ENCODE measurements around the gene PLTP.
"Not testable (repeated sequence)": the region's sequence is repeated elsewhere in the genome, so short reads cannot be mapped to it uniquely, and the experiment has no call there.

Gene PLTP

DNA sequence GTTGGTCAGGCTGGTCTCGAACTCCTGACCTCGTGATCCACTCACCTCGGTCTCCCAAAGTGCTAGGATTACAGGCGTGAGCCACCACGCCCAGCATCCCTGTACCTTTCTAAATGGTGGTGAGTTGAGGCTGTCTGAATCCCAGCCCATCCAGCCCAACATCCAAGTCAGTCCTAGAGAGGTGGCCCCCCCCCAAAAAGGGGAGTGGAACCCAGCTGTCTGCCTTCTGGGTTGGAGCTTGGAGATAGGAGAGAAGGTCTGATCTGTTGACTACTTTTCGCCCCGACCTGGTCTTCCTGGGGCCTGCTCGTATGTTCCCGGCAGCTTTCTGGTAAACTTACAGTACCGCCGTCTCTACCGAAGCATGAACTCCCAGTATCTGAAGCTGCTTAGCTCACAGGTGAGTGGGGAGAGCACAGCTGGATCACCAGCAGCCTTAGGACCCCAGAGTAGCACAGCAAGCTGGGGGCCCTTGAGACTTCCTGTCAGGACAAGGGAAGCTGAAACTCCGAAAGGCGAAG, 15.3 kb downstream of the PLTP start:
- DNase-seq, result no peak

DNA sequence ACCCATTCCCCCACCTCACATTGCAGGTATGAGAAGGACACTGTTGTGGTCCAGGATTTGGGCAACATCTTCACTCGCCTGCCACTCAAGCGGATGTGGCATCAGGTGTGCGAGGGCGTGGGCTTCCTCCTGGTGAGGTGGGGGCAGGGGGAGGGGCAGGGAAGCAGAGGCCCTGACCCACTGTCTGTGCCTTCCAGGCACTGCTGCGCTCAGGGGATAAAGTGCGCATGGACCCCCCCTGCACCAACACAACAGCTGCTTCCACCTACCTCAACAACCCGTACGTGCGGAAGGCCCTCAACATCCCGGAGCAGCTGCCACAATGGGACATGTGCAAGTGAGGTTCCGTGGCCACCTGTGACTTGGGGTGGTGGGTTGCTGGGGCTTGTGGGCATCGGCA, 17.2 kb downstream of the PLTP start:
- DNase-seq, result no peak

GRCh38 chr20:45893831-45894230, 18.1 kb downstream of the PLTP start:
- no peak for DNase-seq

- peak in 1 of 2 donors; percentile 13 for DNase-seq
Measured at GRCh38 chr20:45892828-45893500, 19.0 kb downstream of the PLTP start.

- no peak for DNase-seq
Measured at GRCh38 chr20:45892049-45892825, 19.7 kb downstream of the PLTP start.

DNA sequence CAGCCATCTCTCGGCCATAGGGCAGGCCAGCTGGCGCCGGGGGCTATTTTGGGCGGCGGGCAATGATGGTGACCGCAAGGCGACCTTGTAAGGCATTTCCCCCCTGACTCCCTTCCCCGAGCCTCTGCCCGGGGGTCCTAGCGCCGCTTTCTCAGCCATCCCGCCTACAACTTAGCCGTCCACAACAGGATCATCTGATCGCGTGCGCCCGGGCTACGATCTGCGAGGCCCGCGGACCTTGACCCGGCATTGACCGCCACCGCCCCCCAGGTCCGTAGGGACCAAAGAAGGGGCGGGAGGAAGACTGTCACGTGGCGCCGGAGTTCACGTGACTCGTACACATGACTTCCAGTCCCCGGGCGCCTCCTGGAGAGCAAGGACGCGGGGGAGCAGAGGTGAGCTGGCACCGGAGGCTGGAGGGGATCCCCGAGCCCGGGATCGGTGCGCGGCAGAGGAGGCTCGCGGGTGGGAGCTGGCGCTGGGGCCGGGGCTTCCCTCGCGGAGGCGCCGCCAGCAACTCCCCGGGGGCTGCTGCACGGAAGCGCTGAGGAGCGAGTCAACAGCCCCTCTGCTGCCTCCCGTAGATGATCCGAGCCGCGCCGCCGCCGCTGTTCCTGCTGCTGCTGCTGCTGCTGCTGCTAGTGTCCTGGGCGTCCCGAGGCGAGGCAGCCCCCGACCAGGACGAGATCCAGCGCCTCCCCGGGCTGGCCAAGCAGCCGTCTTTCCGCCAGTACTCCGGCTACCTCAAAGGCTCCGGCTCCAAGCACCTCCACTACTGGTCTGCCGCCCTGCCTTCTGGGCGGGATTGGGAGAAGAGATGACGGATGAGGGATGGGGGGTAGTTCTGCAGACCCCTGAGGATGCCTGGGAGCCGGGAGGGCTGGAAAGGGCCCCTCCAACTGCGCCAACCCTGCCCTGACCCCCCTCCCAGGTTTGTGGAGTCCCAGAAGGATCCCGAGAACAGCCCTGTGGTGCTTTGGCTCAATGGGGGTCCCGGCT, 20.7 kb downstream of the PLTP start, which contains the start of the genes CTSA and NEURL2:
TSS of gene CTSA (plus strand) at position 351 of the 999 bp plus-strand sequence. CDS start at position 585, 234 bp downstream.
TSS of gene NEURL2 (minus strand) at position 224 of the 999 bp plus-strand sequence. CDS start at position 7, 217 bp downstream.
- DNase-seq, result peak; percentile 82 to 83

DNA sequence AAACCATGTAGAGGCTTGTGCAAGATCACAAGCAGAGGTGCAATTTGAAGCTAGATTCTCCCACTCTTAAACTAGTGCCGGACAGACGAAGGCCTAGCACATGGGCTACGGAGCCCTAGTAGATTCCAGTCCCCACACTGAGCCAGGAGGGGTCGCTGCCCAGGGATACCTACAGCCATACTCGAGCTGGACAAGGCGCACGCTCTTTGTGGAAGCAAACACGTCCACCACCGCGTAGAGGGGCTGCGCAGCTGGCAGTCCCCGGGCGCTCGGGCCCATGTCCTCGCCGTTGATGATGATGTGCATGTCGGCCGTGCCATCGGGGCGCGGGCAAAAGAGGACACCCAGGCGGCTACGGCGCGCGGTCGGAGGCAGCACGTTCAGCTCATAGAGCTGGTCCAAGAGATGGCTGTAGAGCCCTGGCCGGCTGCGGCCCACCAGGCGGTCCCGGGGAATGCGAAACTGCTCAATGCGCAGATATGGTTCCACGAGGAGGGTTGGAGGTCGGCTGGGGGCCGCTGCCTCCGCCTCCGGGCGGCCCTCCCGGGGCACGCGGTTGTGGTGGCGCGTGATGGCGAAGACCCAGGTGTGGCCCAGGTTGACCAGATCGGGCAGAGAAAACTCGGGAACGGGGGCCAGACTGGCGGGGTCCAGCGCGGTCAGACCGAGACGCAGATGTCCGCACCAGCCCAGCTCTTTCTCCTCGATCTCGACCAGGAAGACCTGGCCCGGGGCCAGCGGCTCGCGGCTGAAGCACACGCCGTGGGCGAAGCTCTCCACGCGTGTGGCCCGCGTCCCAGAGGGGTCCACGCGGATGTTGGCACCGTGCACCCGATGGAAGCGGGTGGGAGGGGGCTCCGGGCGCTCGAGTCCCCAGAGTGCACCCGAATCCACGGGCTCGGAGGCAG, 21.6 kb downstream of the PLTP start:
- DNase-seq, result peak; percentile 45 to 66

GRCh38 chr20:45888681-45889080, 23.3 kb downstream of the PLTP start:
- DNase-seq, result no peak

- DNase-seq, result no peak
Measured at GRCh38 chr20:45887346-45887715, 24.6 kb downstream of the PLTP start, which contains the start of gene SPATA25. SPATA25 (minus strand) TSS chr20:45887622; CDS start chr20:45887590, 32 bp downstream.

GRCh38 chr20:45886590-45887345, 25.2 kb downstream of the PLTP start:
- no peak for DNase-seq

- no peak for DNase-seq
Measured at GRCh38 chr20:45883100-45883469, 28.9 kb downstream of the PLTP start.

DNA sequence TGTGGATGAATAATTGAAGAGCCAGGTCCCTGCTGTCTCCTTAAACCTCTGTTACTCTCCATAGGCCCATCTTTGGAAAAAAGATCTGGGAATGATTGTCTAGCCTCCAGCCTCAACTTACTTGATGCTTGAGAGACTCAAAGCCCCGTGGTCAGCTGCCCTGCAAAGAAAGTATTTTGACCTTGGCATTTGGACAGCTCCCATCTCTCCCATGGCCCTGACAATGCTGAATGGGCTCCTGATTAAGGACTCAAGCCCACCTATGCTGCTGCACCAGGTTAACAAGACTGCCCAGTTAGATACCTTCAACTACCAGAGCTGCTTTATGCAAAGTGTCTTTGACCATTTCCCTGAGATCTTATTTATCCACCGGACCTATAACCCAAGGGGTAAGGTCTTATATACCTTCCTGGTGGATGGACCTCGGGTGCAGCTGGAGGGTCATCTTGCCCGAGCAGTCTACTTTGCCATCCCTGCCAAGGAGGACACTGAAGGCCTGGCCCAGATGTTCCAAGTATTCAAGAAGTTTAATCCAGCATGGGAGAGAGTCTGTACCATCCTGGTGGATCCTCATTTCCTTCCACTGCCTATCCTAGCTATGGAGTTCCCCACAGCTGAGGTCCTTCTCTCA, 29.4 kb downstream of the PLTP start:
- DNase-seq, result no peak

DNA sequence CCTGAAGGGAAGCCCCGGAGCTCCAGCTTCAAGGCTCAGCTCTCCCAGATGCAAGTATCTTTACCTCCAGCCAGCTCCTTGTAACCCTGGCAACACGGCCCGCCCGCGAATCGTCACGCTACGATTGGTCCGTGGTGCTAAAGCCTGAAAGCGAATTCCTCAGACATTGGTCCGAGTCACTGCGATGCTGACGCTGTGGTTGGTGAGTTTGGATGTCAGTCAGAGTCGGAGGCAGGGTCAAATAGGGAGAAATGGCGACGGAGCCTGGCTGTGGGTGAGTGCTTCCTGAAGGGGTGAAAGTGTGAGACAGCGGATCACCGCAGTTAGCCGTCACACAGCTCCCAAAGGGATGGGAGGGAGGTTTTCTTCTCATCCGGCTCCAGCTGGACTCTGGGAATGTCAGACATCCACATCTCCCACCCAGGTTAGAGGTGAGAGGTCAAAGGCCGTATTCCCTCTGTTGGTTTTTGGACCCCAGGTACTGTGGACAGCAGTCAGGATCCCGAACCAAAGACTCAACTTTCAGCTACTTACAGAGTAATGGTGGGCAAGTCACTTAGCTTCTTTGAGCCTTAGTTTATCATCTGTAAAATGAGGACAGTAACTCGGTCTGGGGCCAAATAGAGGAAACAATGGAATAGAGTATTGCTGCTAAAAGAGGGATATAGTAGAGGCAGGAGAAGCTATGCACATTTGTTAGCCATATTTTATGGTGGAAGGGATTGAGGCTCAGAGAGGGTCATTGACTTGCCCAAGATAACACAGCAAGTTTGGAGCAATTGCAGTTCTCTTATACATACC, 30.8 kb downstream of the PLTP start, which contains the start of gene ZSWIM1:
TSS of gene ZSWIM1 (plus strand) at position 240 of the 801 bp plus-strand sequence. CDS start 1,366 bp downstream, outside the sequence.
- peak; percentile 98 to 99 for DNase-seq

DNA sequence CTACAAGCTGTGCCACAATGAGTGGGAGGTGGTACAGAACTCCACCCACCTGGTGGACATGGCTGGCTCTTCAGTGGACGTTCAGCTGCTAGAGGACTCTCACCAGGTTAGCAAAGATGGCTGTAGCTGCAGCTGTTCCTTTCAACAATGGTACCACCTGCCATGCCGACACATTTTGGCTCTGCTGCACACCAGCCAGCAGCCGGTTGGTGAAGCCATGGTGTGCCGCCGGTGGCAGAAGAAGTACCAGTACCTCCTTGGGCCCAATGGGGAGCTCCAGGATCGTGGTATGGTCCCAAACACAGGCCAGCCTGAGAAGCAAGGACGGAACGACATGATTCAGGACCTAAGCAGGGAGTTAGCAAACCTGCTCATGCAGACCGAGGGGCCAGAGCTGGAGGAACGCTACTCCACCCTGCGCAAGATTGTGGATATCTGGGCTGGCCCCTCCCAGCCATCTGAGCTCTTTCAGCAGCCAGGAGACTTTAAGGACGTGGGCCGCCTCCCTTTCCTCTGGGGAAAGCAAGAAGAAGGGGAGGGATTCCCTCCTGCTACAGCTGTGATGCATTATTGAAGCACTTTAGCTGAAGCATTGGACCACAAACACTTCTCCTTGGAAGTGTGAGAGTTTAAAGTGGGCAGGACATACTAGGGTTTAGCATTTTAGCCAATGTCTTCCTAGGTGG, 33.7 kb downstream of the PLTP start:
- DNase-seq, result no peak

- no peak for DNase-seq
Measured at GRCh38 chr20:45874576-45874975, 37.4 kb downstream of the PLTP start.

DNA sequence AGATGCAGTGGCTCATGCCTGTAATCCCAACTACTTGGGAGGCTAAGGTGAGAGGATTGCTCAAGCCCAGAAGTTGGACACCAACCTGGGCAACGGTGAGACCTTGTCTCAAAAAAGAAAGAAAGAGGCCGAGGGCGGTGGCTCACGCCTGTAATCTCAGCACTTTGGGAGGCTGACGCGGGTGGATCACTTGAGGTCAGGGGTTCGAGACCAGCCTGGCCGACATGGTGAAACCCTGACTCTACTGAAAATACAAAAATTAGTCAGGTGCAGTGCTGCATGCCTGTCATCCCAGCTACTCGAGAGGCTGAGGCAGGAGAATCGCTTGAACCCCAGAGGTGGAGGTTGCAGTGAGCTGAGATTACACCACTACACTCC, 37.9 kb downstream of the PLTP start:
- not testable (repeated sequence) for DNase-seq

DNA sequence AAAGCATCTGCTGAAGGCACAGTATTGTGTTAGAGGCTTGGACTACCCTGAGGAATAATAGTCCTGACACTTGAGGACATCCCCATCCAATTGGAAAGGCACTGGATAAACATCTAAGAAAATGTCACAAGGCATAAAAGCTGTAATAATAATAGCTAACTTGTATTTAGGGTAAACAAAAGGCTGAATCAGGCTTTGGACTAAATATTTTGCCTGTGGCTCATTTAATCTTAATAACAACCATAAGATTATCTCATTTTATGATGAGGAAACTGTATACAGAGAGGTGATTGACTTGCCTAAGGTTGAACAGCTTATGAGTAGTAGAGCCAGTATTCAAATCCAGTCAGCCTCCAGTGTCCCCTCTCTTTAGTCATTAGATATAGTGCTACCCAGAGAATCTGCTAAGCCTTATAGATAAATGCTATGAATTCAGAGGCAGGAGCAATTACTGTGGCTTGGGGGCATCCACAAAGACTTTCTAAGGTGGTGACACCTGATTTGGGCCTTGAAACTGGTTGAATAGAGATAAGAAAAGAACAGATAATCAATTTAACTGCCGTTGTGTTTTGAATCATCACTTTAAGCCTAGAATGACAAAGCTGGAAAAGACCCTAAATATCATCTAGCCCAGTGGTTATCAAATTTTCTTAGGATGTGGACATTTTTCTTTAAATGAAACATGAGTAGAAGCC, 38.4 kb downstream of the PLTP start:
- no peak for DNase-seq

DNA sequence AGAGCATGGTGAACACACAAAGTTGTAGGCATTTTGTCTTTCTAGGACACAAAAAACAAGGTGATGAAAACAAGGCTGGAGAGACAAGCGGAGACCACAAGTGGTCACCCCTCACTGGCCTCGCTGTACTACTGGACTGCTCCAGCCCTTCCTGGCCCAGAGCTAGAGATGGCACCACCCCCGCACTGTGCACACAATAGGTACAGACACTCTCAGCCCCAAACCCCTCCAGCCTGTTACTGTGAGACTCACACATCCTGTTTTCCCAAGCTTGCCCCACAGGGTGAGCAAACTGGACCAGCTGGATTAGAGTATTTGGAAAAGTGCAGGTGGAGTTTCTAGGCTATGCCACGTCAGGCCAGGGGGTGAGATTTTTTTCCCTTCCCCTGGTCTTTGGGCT, 39.3 kb downstream of the PLTP start:
- no peak for DNase-seq
